Measurements from ENCODE around the gene SPTLC1.
"Not testable (repeated sequence)": the region's sequence is repeated elsewhere in the genome, so short reads cannot be mapped to it uniquely, and the experiment has no call there.

The SPTLC1 gene

DNA sequence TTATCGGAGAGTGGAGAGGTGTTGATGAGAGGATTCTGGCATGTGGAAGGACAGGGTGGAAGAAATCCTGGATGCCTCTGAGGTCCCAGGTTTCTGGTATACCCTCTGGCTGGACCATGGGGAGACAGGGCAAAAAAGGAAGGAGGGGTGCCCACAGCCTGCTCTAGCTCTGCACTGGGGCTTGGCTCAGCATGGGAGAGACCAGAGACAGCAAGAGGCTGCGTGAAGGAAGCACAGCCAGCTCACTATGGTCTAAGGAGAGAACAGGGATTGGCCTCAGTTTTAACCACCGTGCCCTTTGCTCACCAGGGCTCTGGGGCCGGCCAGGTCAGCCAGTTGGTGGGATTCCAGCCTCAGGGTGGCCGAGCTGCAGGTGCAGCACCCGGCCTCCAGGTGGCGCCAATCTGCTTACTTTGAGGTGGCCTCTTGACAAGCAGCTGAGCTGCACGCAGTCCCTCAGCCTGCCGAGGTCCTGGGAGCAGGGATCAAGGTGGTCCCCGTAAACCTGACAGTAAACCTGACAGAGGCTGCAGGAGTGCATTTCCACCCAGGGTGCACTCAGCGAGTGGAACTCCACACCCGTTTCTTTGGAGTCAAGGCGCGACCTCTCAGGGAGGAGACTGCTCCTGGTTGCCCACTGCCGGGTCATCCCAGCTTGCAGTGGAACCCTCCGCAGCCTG, 25.0 kb upstream of the SPTLC1 start:
- DNase-seq (ENCODE audit: low read depth) = peak; percentile 54

DNA sequence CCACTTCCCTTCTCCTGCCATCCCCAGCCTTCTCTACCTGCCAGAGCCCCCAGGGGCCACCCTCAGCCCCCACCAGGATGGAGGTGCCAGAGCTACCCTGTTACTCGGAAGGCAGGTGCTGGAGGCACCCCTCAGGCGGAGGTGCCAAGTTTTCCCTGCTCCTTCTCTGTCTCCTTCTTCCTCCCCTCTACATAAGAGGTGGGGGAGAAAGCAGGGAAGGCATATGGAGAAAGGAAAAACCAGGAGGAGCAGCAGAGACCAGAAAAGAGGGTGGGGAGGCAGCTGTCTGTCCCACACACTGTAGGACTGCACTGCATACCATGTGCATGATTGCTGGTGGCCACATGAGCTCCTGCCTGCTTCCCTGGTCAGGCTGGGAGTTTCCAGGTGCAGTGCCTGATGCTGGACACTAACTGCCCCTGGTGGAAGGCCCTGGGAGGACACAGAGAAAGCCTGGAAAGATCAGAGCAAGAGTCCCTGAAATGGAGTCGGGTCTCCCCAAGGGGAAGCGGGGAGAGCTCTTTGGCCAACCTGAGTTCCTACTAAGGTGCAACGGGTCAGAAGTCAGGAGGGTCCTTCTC, 23.8 kb upstream of the SPTLC1 start:
- not testable (repeated sequence) for DNase-seq (ENCODE audit: low read depth)

DNA sequence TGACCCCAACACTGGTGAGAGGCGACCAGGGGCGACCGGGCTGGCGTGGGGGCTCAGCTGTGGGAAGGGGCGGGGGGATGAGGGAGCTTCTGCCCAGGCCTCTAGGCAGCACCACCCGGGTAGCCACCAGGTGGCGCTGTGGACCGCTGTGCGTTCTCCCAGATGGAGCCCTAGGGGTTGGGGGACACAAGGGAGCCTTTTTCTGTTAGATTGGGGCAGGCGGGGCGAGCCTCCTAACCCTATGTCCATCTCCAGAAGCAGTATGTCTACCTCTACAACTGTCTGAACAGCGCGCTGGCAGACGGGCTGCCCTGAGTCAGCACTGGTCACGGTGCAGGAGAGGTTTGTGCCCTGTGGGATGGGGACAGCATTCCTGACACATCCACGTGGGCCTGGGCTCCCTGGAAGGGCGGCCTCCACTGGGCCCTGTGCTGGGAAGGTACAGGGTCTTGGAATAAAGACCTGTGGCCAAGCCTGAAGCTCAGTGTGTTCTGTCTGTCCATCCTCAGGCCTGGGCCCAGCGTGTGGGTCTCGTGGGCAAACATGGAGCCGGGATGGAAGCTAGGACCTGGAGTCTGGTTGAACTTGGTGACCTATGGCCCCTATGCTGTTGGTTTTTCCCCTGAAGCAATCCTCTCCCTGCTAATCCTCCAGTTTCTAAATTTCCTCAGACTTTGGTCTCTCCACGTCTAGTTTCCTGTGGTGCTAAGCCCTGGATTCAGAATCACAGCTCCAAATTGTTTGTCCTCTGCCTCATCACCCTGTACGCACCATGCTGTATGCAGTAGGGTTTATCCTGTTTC, 23.1 kb upstream of the SPTLC1 start:
- peak; percentile 50 for DNase-seq (ENCODE audit: low read depth)

DNA sequence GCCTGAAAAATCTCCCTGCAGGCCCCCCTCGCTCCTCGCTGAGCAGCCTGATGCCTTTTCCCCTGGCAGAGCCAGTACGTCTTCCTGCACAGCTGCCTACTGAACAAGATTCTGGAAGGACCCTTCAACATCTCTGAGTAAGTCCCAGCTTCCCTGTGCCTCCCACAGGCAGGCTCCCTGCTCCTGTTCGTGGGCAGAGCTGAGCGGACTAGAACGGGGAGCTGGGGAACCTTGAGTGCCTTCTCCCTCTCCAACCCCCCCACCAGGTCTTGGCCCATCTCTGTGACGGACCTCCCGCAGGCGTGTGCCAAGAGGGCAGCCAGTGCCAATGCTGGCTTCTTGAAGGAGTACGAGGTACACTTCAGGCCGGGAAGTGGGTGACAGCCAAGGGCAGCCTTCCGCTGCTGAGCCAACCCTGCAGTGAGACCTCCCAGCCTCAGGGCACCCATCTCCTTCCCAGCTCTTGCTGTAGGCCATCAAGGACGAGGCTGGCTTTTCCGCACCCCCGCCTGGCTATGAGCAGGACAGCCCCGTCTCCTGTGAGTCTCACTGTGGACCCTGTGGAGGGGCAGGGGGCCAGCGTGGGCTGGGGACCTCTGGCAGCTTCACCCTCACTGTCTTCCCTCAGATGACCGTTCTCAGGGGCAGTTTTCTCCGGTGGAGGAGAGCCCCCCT, 21.1 kb upstream of the SPTLC1 start:
- DNase-seq (ENCODE audit: low read depth) = no peak

DNA sequence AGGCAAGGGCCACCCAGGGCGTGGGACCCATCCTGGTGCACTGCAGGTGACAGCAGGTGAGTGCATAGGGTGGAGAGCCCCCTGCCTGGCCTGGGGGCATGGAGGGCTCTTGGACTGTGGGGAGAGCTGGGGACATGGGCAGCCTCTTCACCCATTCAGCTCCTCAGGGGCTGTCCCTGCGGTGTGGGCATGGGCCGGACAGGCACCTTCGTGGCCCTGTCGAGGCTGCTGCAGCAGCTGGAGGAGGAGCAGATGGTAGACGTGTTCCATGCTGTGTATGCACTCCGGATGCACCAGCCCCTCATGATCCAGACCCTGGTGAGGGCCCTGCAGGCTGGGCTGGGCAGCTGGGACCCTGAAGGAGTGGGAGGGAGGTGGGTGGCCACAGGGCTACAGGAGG, 20.4 kb upstream of the SPTLC1 start:
- no peak for DNase-seq (ENCODE audit: low read depth)

DNA sequence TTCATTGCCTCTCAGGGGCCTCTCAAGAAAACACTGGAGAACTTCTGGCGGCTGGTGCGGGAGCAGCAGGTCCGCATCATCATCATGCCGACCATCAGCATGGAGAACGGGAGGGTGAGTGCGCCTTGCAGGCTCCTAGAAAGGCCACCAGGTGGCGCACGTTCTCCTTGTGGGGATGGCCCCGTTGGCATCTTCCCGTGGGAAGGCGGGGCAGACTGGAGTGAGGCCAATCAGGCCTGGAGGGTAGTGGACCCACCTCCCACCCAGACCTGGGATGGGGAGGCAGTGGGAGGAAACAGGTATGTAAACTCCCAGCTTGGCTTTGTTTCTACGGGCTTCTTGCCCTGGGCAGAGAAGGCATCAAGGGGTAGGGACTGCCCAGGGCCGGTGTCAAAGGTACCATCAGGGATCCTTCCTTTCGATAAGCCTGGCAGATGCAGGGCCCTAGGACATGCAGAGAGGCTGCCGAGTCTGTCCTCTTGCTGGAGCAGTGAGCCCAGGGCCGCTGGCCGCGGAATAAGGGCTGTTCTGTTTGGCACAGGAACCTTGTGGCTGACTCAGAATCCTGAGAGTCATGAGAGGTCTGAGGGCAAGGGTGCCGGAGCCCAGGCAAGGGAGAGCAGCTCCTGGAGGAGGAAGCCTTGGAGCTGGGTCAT, 18.9 kb upstream of the SPTLC1 start:
- DNase-seq (ENCODE audit: low read depth) = peak; percentile 50

DNA sequence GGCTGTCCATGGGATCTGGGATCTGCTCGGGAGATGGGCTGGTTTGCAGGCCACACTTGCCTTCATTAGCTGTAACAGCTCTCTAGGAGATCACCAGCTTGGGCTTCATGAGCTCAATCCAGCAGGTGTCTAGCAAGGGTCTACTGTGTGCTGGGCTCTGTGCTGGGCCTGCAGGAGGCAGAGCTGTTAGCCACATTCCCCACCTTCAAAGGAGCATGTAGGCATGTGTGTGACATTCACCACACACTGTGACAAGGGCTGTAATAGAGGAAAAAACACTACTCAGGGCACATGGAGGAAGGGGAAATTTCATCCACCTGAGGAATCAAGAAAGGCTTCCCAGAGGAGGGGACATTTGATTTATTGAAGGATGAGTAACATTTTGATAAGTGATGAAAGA, 17.7 kb upstream of the SPTLC1 start:
- not testable (repeated sequence) for DNase-seq (ENCODE audit: low read depth)

DNA sequence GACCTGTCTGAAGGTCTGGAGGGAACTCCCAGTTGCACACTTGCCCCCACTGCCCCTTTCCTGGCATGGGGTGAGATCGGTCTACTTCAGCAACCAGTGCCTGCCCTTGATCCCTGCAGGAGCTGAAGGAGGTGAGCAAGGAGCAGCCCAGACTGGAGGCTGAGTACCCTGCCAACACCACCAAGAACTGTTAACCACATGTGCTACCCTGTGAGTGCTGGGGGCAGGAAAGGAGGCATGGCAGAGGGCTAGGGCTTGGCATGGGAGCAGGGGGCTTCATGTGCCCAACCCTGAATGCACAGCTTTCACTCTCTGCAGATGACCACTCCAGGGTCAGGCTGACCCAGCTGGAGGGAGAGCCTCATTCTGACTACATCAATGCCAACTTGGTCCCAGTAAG, 17.3 kb upstream of the SPTLC1 start:
- no peak for DNase-seq (ENCODE audit: low read depth)

DNA sequence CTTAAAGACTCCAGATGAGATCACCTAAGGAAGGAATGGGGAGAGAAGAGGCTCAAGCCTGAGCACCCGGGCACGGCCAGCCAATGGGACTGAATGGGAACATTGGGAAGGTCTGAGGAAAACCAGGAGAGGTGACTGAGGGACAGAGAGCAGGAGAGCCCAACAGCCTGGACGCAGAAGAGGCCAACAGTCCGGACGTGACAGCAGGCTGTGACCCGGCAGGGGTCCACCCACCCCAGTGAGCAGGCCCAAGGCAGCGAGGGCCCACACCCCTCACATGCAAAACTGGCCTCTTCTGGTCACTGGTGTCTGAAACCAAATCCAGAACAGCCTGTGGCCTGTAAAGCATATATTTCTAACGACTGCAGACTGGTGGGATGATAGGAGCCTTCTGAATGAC, 7.6 kb upstream of the SPTLC1 start:
- no peak for DNase-seq (ENCODE audit: low read depth)

DNA sequence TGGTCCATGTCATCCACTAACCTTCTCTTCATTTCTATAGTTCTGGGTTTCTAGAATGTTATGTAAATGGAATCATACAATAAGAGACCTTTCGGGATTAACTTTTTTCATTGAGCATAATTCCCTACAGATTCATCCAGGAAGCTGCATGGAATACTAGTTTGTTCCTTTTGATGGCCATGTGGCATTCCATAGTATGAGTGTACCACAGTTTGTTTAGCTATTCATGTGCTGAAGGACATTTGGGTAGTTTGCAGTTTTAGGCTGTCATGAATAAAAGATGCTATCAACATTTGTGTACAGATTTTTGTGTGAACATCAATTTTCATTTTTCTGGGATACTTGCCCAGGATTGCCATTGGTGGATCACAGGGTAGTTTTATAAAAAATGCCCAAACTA, 6.8 kb upstream of the SPTLC1 start:
- no peak for DNase-seq (ENCODE audit: low read depth)

DNA sequence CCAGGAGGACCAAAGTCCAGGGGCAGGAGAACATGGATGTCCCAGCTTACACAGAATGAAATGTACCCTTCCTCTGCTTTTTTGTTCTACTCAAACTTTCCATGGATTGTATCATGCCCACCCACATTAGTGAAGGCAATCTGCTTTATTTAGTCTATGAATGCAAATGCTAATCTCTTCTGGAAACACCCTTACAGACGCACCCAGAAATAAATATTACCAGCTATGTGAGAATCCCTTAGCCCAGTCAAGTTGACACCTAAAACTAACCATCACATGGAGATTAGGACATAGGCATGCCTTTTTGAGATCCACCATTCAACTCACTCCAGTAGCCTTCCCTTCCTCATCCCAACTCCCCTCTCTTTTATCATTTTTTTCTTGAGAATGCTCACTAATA, 6.1 kb upstream of the SPTLC1 start:
- DNase-seq (ENCODE audit: low read depth) = no peak

DNA sequence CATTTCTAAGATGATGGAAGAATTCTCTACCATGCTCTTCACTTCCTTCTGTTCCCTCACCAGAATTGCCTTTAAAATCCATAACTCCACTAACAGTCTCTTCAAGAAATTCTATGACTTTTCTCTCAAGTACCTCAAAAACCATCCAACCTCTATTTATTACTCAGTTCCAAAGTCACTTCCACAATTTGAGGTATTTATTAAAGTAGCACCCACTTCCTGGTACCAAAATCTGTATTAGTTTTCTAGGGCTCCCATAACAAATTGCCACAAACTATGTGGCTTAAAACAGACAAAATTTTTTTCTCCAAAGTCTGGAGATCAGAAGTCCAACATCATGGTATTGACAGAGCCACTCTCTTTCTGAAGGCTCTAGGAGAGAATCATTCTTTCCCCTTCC, 4.9 kb upstream of the SPTLC1 start:
- DNase-seq (ENCODE audit: low read depth) = no peak

DNA sequence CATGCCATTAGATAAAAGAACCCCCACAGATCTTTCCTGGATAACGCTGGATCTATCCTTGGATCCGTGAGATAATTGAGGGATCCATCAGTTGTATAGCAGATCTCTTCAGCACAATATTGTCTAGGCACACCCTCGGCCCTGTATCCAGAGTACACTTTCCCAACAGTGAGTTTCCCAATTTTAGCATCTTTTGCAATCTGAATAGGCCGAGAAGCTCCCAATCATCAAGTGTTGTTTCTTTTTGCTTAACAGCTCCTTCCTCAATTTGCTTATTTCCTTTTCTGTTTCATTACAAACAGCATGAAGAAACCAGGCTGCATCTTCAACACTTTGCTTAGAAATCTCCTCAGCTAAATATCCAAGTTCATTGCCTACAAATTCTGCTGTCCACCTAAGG, 4.4 kb upstream of the SPTLC1 start:
- DNase-seq (ENCODE audit: low read depth) = no peak

DNA sequence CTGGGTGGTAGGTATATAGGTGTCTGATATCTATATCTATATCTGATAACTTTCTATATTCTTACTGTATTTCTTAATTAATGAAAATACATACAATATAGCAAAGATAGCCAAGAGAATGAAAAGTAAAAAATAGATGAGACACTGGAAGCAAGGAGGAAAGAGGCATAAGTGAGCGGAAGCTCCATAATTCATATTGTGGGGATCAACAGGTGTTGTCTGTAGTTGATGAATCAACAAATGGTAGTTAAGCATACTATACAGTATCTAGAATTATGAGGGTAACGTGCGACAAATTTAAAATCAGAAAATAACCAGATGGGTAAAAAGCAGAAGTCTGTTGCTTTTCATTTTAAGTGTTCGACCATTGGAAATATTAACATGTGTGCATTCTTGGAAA, 7.1 kb downstream of the SPTLC1 start:
- DNase-seq (ENCODE audit: low read depth) = no peak

DNA sequence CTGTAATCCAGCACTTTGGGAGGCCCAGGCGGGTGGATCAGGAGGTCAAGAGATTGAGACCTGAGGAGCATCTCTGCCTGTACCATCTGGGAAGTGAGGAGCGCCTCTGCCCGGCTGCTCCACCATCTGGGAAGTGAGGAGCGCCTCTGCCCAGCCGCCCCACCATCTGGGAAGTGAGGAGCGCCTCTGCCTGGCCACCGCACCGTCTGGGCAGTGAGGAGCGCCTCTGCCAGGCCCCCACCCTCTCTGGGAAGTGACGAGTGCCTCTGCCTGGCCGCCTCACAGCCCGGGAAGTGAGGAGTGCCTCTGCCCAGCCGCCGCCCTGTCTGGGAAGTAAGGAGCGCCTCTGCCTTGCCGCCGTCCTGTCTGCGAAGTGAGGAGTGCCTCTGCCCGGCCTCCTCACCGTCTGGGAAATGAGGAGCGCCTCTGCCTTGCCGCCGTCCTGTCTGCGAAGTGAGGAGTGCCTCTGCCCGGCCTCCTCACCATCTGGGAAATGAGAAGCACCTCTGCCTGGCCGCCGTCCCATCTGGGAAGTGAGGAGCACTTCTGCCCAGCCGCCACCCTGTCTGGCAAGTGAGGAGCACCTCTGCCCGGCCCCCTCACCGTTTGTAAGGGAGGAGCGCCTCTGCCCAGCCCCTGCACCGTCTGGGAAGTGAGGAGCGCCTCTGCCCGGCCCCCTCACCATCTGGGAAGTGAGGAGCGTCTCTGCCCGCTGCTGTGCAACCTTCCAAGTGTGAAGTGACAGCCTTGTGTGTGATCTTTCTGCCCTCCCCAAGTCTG, 9.6 kb downstream of the SPTLC1 start:
- not testable (repeated sequence) for DNase-seq (ENCODE audit: low read depth)

DNA sequence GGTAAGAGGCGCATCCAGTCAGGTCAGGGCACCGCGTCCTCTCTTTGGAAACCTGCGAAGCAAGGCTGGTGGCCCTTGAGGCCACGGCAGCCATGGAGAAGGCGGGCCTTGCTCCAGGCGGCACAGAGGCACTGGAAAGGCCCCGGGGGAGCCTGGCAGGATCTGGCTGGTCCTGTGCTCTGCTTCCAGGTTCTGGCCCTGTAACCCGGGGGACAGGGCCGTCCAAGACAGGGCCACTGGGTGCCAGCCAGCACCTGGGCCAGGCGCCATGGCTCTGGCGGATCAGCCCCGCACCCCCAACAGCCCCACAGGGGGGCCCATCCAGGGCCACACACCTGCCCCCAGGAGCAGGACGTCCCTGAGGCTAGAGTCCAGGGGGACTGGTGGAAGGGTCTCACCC, 11.6 kb downstream of the SPTLC1 start:
- DNase-seq (ENCODE audit: low read depth) = not testable (repeated sequence)

DNA sequence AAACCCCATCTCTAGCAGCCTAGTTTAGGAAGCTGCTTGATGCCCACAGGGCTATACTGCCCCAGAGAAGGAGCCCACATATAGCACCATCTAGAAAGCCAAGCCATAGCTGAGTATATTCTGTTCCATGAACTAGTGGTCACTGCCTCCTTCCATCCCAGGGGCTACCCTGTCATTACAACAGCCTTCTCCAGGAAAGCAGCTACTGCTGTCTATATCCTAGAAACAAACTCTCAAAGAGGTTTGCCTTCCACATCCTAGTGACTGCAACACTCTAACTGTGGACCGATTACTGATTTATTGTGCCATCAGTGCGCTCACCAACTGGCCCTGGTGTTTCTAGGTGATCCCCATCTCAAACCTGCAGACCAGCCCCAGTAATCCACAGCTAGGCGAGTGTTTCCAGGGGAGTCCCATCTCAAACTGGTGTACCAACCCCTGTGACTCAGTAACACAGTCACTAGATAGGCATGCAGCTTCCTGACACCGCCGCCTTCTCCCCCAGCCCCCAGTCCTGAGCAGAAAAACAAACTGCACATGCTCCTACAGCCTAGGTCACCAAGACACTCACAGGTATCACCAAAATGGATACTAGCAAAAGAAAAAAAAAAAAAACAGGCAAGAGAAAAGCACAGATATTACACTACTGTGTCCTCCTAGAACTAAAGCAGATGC, 14.8 kb downstream of the SPTLC1 start:
- DNase-seq (ENCODE audit: low read depth) = no peak

DNA sequence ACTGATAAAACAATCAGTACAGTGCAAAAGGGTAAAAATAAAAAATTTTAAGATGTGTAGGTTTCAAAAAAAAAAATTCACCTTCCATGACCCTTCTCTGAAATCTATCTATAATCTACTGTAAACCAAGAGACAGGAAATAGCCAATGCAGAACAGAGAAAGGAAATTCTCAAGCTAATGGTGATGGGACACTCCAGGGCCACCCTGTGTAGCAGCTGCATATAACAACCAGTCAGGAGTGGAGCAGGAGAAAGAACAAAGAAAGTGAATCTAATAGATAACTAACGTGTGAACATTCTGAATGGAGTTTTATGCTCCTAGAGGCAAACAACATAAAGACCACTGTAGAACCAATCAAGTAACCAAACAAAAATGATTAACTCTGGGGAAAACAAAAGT, 16.6 kb downstream of the SPTLC1 start:
- DNase-seq (ENCODE audit: low read depth) = no peak

DNA sequence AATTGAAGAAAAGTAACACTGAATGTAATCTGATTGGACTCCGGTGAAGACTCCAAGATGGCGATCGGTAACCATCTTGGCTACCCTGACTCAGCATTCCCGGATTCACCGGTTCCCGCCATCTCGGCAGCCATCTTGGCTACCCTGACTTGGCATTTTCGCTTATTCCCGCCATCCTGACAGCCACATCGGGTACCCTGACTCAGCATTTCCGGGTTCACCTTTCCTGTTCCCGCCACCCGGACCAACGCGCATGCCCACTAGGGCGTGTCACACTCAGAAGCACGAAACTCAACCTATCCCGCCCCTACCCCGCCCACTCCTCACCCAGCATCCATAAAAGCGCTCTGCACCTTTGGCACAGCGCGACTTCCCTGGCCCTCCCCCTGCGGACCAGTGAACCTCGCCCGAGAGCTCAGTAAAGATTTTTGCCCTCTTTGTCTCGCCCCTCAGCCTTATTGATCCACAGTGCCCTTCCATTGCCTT, 17.2 kb downstream of the SPTLC1 start:
- peak; percentile 45 for DNase-seq (ENCODE audit: low read depth)

DNA sequence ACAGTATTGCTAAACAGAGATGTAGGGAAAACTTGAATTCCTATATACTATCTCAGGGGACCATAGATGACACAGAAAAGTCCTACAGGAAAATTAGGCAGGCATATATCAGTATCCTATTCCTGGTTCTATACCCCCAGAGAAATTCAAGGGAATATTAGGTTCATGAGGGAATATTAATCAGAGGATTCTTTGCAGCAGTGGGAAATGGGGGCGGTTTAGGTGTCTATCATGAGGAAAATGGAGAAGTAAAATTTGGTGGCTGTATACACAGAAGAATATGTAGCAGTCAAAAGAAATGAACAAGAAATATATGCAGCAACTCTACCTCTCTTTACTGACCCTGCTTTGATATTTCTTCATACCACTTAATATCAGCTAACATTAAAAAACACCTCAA, 20.0 kb downstream of the SPTLC1 start:
- no peak for DNase-seq (ENCODE audit: low read depth)

DNA sequence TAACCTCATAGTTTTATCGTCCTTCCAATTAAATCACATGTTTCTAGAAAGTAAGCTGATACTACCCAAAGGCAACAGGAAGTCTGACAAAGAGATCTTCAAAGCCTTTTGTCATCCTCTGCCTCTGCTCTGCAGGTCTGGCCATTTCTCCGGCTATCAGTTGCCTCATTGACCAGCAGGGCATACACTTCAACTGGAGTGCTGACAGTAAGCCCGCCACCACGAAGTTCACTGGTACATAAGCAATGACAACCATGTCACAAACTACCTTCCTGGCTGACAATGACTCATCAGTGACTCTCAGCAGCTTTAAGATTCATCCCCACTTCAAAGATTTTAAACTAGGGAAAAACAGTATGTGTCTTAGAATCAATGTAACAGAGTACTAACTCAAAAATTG, 20.6 kb downstream of the SPTLC1 start:
- DNase-seq (ENCODE audit: low read depth) = no peak
